HG02623 (cell line): Measurements from ENCODE around the gene NR6A1.
"Not testable (repeated sequence)": the region's sequence is repeated elsewhere in the genome, so short reads cannot be mapped to it uniquely, and the experiment has no call there.

Experiments used
- ATAC-seq: cut with Tn5 transposase; IDR thresholded peaks from one replicate; pipeline ENCODE4 v1.9.1; 2021; ENCODE audit warnings: moderate library complexity; ENCODE audit not compliant: unreplicated experiment

Gene NR6A1

DNA sequence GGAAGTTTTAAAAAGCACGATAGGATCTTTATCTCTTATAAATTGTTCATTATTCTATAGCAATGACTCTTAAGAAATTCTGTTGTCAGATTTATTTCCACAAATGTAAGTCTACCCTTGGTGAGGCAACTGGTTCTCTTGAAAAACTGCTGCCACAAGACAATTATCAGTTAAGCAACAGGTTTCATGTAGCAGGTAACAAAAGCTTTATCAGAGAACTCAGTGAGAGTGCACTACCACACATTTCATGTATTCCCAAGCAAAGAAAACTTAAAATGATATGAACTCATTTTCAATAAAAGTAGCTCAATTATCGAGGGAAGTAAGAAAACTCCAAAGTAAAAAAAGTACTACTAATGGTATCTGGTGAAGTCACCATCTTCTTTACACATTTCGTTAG is 9.4 kb downstream of the NR6A1 start:
- ATAC-seq = no peak

DNA sequence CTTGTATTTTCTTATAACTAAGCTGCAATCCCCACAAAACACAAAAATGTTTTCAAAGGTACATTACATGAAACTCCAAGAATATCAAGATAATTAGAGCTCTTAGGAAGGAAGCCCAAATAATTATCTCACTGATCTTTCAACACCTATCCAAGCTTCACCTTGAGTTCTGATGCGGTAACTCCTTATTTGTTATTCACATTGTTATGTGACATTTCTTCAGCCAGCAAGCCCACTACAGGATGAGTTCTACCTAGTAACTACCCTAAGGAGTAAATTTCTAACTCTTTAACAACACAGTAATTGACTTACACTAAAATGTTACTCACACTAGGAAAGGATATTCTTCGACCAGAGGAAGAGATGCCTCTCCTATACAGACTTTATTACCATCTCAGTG is 9.9 kb downstream of the NR6A1 start:
- no peak for ATAC-seq

- no peak for ATAC-seq
Observed at GRCh38 chr9:124760719-124761118, 10.4 kb downstream of the NR6A1 start.

GRCh38 chr9:124759327-124759726 is 11.8 kb downstream of the NR6A1 start:
- ATAC-seq = no peak

DNA sequence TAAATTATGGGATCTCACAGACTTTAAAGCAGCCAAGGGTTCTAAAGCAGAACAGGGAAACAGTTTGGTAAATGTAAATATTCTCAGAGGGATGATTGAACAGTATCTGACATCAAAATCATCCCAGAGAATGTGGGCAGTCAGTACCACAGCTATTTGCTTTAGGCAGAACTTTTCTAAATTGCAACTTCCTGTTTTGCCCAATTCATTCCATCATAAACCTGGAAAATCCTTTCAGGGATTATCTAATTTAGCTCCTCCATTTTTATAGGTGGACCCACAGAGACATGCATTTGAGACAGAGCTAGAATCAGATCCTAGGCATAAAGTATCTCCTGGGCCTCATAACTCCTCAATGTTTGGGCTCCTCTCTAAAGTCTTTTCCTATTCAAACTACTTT is 12.4 kb downstream of the NR6A1 start:
- ATAC-seq = no peak

DNA sequence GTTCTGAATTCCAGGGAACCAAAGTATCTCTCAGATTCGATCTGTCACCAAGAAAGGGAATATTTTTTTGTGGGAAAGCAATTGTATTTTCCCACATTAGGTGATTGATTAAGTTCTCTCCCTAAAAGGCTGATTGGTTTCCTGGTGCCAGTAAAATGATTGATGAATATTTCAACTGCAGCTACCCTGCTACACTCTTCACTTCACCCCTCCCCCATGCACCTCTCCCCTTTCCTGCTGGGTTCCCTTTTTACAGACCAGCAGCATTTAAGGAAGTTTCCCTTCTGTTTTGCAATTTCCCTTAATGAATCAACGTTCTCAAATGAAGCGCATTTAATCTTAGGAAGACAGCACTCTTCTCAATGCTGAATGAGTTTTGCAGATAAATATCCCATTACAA is 13.1 kb downstream of the NR6A1 start:
- no peak for ATAC-seq

DNA sequence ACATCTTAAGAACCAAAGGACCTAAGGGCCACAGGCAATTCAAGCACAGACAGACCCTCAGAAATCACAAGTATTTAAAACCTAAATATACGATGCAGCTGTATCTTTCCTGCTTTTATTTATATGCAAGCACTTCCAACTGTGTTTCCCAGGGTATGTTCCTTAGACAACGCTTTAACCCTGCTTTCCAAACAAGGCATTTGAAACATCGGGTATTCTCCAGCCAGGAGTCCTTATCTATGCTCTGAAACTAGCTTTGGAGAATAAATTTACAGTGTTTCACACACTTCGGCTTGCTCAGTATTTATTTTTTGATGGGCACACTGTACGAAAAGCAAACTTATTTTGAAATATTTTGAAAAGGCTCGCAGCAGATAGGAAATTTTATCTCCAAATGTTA is 13.5 kb downstream of the NR6A1 start:
- no peak for ATAC-seq

GRCh38 chr9:124756011-124756410 is 15.1 kb downstream of the NR6A1 start:
- ATAC-seq = no peak

- no peak for ATAC-seq
Observed at GRCh38 chr9:124755061-124755460, 16.1 kb downstream of the NR6A1 start.

DNA sequence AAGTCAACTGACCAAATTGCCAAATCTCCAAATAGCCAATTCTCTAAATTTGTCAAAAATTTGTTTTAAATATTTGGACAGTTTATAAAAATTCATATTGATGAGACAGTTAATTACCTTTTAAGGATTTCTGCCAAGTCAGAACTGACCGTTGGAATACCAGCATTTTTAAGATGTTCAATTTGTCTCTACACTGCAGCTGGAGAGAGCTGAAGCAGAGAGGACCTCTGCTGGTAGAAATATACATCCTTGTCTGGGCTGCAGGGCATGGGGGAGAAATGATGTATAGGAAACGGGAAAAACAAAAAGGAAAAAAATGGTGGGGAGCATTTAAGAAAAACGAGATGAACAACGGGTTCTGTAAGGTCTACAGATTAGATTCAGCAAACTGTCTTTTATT is 16.8 kb downstream of the NR6A1 start:
- ATAC-seq = no peak

DNA sequence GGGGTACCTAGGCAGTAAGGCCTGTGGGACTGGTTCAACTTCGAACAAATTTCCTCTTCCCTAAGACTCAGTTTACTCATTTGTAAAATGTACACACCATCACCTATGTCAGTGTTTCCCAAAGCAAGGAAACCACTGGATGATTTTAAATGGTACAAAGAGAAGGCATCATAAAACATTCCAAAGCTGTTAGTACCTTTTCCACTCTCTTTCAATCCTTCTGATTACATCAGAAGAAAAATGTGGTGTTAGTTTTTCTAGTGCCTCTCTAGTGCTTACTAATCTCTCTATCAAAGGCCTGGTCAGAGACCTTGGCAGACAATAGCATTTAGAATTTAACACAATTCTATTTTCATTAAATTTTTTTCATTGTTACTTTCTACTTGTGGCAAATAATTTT is 18.1 kb downstream of the NR6A1 start:
- no peak for ATAC-seq

DNA sequence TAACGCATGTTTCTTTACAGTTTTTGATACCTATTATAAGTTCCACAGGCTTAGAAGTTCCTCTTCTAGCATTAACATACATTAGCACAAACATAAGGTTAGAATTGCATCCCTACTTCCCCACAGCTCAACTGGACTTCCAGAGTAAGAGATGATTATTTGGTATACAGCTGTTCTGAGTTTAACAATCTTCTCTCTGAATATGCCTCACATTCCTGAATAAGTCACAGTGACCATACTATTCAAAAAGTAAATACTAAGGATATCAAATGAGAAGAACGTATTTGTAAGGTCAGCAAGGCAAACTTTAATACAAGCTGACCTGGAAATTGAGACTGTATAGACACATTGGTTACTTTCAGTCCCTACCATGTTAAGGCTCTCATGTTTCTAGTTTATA is 21.3 kb downstream of the NR6A1 start:
- no peak for ATAC-seq

DNA sequence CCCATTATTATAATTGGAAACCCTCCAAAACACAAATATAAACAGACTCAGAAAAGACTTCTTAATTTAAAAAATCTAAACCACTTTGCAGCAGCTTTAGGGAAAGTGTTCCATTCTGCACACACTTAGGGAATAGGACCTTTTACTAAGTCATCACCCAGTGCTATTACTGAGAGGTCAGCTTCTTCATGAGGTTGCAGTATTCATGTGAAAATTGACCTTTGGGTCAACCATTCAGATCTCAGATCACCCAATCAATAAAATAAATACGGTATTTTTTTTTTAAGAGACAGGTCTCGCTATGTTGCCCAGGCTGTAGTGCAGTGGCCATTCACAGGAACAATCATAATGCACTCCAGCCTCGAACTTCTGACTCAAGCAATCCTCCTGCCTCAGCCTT is 21.8 kb downstream of the NR6A1 start:
- no peak for ATAC-seq

- no peak for ATAC-seq
Observed at GRCh38 chr9:124747065-124747464, 24.0 kb downstream of the NR6A1 start.

DNA sequence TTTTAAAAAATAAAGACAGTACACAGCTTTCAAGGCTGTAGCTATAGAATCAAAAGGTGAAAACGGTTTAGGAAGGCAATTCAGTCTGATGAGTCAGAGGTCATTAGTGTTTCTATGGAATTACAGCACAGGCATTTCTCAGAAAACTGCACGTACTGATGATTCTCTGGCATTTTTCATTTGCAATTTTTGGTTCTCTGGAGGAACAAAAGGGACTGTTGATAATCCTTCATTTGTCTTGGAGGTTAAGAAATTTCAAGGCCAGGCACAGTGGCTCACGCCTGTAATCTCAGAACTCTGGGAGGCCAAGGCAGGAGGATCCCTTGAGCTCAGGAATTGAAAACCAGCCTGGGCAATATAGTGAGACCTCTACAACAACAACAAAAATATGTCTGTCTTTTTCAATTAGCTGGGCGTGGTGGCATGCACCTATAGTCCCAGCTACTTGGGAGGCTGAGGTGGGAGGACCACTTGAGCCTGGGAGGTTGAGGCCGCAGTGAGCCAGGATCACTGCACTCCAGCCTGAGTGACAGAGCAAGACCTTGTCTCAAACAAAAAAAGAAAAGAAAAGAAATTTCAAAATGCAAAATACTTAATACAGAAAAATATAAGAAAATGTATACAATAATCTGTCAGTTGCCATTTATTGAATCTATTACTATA is 27.3 kb downstream of the NR6A1 start:
- ATAC-seq = no peak

GRCh38 chr9:124742940-124743339 is 28.2 kb downstream of the NR6A1 start:
- ATAC-seq = no peak

- no peak for ATAC-seq
Observed at GRCh38 chr9:124741662-124742061, 29.4 kb downstream of the NR6A1 start.

- ATAC-seq = no peak
Observed at GRCh38 chr9:124741149-124741548, 30.0 kb downstream of the NR6A1 start.

- ATAC-seq = no peak
Observed at GRCh38 chr9:124739360-124739759, 31.8 kb downstream of the NR6A1 start.

DNA sequence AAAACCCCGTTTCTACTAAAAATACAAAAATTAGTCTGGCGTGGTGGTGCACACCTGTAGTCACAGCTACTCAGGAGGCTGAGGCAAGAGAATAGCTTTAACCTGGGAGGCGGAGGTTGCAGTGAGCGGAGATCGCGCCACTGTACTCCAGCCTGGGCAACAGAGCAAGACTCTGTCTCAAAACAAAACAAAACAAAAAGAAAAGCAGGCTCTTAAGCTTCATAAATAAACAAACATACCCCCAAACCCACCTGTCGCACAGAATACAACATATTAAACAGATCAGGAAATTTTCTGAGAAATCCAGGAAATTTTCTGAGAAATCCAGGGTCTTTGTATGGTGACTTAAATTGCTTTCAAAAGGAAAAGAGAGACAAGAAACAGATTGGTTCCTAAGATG is 33.0 kb downstream of the NR6A1 start:
- not testable (repeated sequence) for ATAC-seq

DNA sequence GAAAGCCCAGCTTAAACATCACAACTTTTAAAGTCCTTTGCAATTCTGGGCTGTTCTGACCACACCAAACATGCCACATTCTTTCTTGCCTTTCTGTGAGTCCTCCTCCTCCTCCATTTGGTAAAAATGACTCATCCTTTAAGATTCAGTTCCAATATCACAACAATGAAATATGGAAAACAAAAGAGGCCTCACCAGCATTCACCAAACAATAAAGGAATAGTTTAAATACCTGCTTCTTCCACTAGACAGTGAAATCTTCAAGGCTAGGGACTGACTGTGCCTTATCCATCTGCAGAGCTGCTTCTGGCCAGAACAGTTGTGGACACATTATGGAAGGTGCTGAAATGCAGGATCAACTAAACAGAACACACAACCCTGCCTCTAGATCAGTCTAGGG is 36.0 kb downstream of the NR6A1 start:
- no peak for ATAC-seq

- not testable (repeated sequence) for ATAC-seq
Observed at GRCh38 chr9:124734741-124735083, 36.4 kb downstream of the NR6A1 start.

GRCh38 chr9:124733964-124734740 is 37.0 kb downstream of the NR6A1 start:
- no peak for ATAC-seq
